Measurements from ENCODE around the gene GP9.
"Not testable (repeated sequence)": the region's sequence is repeated elsewhere in the genome, so short reads cannot be mapped to it uniquely, and the experiment has no call there.

Gene GP9

DNA sequence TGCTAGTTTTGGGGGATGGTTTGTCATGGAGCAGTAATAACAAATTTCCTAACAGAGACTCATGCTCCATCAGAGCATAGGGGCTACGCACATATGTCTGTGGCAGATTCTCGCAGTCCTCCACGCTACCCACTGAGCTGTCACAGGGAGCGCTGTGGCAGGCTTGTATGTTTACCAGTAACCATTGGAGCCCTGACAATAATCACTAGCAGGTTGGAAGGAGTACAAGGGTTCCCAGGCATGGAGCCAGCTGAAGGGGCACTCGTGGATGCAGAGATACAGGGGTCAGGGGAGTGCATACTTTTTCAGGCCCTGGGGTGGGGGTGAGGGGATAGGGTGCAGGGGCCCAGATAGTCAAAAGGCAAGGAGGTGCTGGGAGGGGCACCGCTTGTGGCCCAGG, 7.9 kb upstream of the GP9 start:
- no peak for DNase-seq

DNA sequence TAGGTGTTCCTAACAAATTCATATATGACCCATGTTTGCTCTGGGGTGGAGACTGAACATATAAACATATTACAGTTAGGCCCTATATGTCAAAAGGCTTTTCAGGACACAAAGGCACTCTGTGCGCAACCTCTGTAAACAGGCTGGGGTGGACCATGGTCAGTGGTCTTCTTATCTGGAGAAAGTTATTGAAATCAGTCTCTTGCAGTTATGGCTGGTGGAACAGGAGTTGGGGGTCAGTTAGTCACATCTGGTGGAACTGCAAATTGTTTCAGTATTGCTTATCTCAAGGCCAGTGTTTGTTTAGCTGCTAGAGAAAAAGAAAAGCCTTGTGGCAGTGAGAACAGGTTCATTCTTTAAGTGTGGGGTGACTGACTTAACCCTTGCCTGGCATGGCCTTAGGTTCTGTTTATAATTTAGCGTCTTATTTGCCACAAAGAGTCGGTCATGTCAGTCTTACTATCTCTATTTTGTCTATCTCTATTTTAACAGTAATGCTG, 5.9 kb upstream of the GP9 start:
- no peak for DNase-seq

DNA sequence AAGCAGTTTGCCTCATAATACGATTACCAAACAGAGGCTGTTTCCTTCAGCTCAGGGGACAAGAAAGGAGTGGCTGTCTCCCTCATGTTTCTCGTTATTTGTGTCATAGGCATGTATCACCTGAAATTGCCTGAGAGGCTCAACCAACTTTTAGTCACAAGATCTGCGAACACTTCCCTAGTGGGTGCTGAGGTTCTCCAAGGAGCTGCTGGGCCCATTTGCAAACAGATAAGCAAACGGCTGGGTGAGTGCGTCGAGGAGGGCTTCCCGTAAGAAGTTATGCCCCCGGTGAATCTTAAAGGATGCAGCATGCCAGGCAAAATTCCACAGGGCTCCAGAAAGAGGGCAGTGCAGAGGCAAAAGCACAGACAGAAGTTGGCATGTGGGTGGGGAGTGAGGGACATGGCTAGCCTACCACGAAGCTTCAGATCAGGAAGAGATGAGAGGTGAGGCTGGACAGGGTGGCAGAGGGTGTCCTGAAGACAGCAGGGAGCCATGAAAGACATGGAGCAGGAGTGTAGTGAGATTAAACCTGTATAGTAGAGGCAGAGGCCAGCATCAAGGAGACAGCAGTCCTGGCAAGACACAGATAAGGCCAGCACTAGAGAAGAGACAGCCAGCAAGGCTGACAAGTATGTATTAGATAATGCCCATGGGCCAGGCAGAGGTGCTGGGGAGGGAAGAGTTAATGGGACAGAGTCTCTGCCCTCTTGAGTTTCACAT, 4.0 kb upstream of the GP9 start:
- no peak for DNase-seq

DNA sequence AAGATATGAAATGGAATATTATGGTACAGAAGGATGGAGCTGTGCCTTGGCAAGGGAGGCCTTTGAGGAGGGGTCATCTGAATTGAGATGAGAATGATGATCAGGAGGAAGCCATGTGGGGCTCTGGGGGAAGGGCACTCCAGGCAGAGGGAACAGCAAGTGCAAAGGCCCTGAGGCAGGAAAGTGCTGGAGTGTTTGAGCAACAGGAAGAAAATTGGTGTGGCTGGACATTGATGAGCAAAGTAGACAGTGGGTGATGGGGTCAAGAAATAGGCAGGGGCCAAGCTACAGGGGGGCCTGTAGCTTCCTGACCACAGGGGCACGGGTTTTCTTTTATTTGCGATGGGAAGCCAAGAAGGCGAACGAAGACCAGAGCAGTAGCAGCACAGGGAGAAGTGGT, 3.3 kb upstream of the GP9 start:
- DNase-seq: no peak

DNA sequence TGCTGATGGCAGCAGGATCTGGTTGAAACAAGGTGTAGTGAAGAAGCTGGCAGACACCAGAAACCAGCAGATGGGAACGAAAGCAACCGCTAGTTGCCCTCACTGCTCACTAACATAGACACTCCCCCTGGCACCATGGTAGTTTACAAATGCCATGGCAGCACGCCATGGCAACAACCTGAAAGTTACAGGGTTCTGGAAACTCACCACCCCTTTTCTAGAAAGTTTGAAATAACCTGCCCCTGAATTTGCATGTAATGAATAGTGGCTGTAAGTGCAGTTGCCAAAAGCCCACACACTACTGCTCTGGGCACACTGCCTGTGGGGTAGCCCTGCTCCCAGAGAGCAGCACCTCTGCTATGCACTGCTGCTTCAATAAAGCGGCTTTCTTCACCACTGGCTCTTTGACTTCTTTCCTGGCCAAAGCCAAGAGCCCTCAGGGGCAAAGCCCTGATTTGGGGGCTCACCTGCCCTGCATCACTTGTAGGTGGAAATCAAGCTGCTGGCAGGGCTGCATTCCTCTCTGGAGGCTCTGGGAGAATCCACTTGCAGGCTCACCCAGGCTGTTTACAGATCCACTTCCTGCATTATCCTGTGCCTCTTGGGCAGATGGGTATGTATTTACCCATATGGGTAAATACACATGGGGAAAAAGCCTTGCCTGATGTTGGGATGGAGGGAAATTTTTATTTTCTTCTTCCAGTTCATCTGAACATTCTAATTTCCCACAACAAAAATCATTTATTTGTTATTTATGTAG, 2.0 kb upstream of the GP9 start:
- no peak for DNase-seq

DNA sequence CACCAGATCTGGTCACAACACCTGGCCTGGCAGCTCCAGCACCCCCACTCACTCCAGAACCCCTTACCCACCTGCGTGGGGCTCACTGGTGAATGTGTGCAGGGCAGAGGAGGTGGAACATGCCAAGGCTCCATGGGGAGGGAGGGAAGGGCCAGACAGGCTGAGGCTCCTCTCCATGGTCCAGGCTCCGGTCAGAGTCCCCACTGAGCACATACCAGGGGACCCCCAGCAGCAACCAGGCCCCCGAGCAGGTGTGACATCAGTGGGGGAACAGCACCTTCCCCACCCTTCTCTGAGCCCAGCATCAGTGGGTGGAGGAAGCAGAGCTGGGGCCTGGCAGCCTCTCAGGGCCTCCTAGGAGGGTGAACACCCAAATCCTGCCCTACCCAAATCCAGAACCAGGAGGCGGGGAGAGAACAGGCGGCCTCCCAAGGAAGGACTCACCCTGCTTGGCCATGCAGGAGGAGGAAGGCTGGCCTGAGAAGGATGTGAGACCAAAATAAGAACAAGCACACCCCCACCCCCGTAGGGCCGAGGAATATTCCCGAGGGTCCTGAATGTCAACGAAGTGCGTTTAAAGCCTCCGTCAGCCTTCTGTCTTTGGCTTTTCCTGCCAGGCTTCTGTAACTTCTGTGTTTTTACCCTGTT, 1.1 kb upstream of the GP9 start:
- DNase-seq: no peak

DNA sequence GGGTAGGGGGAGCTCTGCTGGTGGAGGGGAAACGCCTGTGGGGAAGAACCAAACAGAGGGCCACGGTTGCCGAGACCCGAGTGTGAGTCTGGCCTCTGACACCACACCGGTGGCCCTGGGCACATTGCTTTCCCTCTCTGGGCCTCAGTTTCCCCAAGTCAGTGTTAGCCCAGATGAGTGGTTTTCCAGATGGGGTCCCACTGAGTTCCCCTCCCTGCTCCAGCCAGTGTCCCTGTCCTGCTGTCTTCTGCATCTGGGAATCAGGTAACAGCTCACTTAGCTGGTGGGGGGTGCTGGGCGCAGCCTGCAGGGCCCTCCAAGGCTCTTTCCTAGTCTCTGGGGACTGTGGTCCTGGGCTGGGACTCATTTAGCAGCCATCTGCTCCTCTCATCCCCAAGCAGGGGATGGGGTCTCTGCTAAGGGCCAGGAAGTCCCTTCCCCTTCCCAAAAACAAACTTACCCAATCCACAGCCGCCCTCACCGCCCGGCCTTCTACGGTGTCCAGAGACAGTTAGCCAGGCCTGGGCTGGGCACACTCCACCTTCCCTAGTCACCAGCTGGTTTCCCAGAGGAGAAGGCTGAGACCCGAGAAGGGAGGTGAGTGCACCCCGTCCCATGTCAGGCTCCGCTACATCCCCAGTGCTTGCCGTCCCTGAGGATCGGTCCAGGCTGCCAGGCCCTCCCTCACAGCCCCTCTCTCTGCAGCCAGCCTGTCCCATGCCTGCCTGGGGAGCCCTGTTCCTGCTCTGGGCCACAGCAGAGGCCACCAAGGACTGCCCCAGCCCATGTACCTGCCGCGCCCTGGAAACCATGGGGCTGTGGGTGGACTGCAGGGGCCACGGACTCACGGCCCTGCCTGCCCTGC, 676 bp downstream of the GP9 start:
- DNase-seq: no peak

DNA sequence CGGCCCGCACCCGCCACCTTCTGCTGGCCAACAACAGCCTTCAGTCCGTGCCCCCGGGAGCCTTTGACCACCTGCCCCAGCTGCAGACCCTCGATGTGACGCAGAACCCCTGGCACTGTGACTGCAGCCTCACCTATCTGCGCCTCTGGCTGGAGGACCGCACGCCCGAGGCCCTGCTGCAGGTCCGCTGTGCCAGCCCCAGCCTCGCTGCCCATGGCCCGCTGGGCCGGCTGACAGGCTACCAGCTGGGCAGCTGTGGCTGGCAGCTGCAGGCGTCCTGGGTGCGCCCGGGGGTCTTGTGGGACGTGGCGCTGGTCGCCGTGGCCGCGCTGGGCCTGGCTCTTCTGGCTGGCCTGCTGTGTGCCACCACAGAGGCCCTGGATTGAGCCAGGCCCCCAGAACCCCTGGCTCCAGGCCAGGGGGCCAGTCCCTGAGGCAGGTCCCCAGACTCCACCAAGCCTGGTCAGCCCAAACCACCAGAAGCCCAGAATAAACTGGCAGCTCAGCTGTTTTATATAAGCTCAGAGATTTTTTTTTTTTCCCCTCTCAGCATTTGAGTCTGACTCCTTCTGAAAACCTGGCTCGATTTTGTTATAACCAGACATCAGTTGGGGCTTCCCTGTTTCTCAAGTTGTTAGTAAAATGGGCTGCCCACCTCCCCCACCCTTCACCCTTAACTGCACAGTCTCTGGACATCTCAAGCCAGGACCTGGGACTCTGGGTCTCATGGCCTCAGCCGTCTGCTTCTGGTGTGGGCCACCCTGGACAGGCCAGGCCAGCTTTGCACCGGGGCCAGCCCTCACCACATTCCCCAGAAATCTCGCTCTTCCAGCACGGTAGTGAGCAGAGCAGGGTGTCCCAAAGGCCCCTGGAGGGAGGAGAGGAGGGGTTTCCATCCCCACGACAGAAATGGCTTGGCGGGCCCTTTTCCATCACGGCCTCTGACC, 1.6 kb downstream of the GP9 start:
- DNase-seq: no peak

DNA sequence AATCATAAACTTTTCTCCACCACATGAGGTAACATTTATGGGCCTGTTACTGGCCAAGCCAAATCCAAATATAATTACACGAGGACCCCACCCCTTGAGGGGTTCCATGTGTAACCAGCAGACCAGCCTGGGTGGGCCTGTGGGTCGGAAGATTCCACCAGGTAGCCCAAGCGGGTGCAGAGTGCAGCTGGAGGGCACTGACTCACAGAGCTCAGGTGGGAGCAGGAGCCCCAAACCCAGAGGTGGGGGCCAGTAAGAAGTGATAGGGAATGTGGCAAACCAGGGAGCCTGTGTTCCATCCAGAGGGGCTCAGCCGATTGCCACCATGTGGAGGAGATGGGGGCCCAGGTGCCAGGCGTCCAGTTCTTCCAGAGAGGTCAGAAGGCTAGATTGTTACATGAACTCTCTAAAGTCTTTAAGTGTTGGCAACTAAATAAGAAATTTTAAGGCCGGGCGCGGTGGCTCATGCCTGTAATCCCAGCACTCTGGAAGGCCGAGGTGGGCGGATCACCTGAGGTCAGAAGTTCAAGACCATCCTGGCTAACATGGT, 2.6 kb downstream of the GP9 start:
- no peak for DNase-seq

DNA sequence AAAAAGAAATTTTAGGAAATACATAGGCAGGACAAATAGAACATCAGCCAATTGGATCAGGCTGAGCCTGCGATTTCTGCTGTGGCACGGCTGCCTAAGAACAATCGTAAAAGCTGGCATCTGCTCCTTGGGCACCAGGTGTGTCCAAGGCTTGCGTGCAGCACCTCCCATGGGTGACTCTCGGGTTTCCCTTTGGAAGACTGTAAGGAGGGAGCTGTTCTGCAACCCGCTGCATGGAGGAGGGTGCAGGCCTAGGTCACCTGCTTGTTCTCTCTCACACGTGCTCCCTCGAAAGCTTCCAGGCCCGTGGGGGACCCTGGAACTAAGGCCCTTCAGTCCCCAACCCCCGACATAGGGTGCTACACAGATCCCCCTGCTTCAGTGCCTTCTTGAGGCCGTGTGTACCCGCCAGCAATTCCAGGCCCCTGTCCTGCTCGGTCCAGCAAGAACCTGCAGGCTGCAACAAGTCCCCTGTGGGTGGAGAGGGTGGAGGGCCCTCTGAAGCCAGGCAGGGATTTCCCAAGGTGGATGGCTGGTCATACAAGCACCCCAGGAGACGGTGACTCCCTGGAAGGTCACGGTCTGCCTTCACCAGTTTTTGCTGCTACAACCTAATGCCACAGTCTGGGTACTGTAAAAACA, 3.4 kb downstream of the GP9 start:
- DNase-seq: no peak

DNA sequence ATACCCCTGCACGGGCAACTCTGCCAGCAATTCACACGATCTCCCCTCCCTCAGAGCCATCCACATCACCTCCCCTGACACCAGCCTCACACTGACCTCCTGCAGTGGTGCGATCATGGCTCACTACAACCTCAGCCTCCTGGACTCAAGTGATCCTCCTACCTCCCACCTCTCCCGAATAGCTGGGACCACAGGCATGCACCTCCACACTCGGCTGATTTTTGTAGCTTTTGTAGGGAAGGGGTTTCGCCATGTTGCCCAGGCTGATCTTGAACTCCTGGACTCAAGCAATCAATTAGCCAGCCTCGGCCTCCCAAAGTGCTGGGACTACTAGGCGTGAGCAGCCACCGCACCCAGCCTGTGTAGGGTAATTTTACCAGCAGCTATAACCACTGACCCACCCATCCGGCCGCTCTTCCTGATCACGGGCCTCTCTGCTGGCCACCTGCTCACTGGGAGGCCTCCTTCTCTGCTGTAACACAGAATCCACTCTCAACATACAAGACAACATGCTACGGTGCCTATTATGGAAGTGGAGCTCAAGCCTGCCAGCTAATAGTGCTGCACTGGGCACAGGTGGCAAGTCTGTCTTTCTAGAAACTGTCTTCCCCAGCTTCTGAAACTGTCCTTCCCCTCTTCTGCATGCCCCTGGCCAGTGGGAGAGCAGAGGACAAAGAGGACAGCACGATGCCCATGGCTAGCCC, 4.6 kb downstream of the GP9 start:
- no peak for DNase-seq

DNA sequence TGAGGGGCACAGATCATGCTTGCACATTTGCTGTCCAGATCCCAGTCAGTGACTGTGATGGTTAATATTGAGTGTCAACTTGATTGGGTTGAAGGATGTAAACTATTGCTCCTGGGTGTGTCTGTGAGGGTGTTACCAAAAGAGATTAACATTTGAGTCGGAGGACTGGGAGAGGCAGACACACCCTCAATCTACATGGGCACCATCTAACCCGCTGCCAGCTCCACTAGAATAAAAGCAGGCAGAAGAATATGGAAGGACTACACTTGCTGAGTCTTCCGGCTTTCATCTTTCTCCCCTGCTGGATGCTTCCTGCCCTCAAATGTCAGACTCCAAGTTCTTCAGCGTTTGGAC, 5.1 kb downstream of the GP9 start:
- DNase-seq: no peak

DNA sequence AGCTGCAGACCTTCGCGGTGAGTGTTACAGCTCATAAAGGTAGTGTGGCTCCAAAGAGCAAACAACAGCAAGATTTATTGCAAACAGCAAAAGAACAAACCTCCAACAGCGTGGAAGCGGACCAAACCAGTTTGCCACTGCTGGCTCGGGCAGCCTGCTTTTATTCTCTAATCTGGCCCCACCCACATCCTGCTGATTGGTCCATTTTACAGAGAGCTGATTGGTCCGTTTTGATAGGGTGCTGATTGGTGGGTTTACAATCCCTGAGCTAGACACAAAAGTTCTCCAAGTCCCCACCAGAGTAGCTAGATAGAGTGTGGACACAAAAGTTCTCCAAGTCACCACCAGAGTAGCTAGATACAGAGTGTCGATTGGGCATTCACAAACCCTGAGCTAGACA, 7.1 kb downstream of the GP9 start:
- DNase-seq: not testable (repeated sequence)

DNA sequence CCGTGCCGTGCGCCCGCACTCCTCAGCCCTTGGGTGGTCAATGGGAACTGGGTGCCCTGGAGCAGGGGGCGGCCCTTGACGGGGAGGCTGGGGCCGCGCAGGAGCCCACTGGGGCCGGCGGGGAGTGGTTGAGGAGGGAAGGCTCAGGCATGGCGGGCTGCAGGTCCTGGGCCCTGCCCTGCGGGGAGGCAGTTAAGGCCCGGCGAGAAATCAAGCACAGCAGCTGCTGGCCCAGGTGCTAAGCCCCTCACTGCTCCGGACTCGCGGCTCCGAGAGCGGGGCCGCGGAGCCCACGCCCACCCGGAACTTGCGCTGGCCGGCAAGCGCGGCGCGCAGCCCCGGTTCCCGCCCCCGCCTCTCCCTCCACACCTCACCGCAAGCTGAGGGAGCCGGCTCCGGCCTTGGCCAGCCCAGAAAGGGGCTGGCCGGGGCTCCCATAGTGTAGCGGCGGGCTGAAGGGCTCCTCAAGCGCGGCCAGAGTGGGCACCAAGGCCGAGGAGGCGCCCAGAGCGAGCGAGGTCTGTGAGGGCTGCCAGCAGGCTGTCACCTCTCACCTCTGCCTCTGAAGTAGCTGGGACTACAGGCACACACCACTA, 7.8 kb downstream of the GP9 start:
- DNase-seq: no peak

DNA sequence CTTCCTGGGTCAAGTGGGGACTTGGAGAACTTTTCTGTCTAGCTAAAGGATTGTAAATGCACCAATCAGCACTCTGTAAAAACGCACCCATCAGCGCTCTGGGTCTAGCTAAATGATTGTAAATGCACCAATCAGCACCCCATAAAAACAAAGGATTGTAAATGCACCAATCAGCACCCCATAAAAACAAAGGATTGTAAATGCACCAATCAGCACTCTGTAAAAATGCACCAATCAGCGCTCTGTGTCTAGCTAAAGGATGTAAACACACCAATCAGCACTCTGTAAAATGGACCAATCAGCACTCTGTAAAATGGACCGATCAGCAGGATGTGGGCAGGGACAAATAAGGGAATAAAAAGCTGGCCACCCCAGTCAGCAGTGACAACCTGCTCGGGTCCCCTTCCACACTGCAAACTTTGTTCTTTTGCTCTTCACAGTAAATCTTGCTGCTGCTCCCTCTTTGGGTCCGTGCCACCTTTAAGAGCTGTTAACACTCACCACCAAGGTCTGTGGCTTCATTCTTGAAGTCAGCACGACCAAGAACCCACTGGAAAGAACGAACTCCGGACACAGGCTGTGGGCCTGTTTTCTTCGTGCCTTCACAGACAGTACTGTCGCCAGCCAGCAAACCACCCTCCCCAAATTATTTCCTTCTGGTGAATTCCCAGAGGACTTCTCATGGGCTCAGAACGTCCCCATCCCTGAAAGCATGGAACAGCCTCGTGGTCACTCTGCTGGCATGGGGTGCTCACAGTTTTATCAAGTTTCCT, 8.9 kb downstream of the GP9 start:
- DNase-seq: not testable (repeated sequence)

DNA sequence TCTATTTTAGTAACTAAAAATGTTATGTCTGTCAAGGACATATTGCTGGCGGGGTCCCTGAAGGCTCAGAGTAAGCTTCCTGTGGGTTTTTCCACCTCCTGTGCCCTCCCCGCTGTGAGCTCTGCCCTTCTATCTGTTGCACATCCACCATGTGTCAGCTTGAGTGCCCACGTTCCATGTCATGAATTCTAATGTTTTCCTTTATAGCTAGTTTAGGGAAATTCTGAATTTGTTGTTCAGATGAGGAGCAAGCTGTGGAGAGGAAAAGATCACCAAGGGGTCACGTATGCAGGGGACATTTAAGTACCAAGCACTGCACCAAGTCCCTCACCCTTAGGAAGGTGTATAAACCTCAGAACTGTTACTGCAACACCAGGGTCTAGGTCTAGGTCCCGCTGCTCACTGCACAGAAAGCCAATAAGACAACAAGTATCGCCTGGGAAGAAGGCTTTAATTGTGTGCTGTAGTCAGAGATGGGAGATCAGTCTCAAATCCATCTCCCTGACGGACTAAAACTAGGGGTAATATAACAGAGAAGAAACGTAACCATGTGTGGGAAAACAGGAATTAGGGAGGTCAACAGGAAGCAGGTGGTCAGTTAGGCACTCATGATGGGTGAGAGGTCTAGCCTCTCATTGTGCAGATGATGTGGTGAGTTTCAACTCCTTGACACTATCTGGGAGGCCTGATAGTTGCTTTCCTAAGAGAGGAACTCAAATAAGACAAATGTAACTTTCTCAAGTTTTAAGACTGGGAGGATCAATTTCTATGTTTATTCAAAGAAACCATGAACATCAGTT, 9.7 kb downstream of the GP9 start:
- DNase-seq: no peak

DNA sequence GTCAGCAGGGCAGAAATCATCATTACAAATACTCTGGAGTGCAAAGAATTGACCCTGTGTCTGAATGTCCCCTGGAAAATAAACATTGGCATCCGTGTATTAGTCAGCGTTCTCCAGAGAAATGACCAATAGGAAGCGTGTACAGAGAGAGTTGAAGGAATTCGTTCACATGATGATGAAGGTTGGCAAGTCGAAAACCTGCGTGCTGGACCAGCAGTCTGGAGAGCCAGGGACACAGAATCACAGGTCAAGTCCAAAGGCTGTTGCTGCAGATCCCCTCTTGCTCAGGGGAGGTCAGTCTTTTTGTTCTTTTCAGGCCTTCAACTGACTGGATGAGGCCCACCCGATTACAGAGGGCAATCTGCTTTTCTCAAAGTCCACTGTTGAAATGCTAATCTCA, 16.6 kb downstream of the GP9 start:
- DNase-seq: no peak

DNA sequence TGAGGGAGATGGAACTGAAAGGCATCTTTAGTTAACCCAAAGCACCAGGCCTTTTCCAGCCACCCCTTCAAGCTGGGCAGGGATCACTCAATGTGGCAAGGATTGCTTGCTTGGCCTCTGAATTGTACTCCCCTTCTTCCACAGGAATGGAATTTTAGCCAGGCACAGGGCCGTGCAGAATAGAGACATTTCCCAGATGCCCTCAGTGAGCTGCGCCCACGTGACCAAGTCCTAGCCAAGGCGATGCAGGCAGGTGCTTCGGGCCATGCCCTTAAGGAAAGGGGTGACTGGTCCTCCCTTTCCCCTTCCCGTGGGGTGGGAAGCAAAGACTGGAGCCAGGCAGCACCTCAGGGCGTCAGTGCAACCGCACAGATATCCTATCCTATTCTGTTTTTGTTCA, 17.9 kb downstream of the GP9 start:
- no peak for DNase-seq
